Myometrial cell (primary cell): ENCODE measurements around the gene CAPN5. TPM values are rescaled to one million over a fixed set of nuclear protein-coding genes. Genes with fewer than 3 reads are reported as not detected.

ENCODE experiments used
- total RNA-seq: library from RNA; depleted of rRNA; stranded (reverse); fragments of >200 nt; gene quantifications from 2 replicates; pipeline ENCODE4 v1.2.3, GENCODE V29; 2015

CAPN5 gene
- total RNA-seq, result 22.5 and 31.7 TPM in 2 replicates

DNA sequence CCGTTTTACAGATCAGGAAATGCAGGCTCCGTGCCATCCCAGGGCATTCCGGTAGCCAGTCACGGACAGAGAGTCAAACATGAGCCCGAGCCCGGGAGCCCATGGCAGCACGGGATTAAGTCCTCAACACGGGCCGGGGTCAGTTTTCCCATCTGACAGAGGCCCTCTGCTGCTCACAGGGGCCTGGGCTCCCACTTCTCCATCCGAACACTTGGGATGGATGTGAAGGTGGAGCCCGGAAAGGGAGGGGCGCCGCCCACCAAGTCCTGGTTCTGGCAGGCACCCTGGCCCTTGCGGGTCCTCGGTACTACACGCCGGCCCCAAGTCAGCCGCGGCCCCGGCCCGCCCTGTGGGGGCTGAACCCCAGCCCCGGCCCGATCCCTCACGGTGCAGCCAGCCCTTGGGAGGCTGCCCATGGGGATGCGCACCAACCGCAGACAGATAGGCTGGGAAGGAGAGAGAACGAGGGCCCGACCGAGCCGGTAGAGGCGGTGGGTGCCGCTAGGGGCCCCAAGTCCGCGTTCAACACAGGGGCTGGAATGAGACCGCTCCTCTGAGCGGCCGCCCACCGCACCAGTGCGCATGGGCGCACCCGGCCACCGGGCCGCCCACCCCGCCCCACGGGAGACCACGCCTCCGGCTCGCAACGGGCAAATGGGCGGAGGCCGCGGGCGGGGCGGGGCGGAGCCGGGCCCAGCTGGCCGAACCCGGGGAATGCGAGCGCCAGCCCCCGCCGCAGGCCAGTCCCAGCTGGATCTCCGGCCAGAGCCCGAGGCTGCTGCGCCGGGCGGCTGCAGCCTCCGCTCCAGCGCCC is at the start of gene CAPN5:
CAPN5 (plus strand) TSS at position 743 of the 814 bp plus-strand sequence. CDS start 17,916 bp downstream, outside the sequence.

DNA sequence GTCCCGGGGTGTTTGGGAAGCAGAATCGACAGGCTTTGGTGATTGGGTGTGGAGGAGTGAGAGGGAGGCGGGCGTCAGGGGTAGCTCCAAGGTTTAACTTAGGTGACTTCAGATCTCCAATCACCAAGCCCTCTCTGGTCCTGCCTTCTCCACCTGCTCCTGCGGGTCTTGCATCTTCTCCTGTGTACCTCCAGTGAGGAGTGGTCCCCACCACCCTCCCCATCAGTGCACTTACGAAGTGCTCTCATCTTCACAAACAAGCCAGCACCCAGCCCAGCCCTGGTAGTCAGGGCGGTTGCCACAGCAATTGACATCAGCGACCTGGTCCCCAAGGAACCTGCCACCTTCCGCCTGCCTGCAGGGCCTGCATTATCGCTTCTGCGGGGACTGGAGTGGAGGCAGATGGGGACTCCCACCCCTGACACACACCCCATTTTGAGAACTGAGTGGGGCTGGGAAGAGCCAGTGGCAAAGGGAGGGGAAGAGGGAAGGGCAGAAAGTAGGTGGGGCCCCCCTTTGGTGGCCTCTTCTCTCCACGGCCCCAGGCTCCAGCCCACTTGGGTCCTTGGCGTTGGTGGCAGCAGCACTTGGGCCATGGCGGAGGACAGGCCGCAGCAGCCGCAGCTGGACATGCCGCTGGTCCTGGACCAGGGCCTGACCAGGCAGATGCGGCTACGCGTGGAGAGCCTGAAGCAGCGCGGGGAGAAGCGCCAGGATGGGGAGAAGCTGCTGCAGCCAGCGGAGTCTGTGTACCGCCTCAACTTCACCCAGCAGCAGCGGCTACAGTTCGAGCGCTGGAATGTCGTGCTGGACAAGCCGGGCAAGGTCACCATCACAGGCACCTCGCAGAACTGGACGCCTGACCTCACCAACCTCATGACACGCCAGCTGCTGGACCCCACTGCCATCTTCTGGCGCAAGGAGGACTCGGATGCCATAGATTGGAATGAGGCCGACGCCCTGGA is 35.8 kb downstream of the CAPN5 start, which contains the start of gene OMP:
OMP (plus strand) TSS at position 595 of the 965 bp plus-strand sequence; CDS start at position 595, 0 bp downstream.

DNA sequence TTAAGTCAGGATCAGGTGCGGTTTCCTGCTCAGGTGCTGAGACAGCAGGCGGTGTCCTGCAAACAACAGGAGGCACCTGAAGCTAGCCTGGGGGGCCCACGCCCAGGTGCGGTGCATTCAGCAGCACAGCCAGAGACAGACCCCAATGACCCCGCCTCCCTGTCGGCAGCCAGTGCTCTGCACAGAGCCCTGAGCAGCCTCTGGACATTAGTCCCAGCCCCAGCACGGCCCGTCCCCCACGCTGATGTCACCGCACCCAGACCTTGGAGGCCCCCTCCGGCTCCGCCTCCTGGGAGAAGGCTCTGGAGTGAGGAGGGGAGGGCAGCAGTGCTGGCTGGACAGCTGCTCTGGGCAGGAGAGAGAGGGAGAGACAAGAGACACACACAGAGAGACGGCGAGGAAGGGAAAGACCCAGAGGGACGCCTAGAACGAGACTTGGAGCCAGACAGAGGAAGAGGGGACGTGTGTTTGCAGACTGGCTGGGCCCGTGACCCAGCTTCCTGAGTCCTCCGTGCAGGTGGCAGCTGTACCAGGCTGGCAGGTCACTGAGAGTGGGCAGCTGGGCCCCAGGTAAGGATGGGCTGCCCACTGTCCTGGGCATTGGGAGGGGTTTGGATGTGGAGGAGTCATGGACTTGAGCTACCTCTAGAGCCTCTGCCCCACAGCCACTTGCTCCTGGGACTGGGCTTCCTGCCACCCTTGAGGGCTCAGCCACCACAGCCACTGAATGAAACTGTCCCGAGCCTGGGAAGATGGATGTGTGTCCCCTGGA is 61.3 kb downstream of the CAPN5 start, which contains the start of gene MYO7A:
MYO7A (plus strand) TSS at position 327 of the 772 bp plus-strand sequence. CDS start 2,389 bp downstream, outside the sequence.

Other genes starting within 250 kb of the CAPN5 start
- 6.3 and 16.8 TPM in 2 replicates for gene ACER3, start 206.1 kb upstream of the CAPN5 start, total RNA-seq
- gene B3GNT6, start 32.6 kb upstream of the CAPN5 start, total RNA-seq, result not detected in 2 replicates
- not detected in 2 replicates for gene OMP, start 35.9 kb downstream of the CAPN5 start, total RNA-seq
- not detected in 2 replicates for gene MYO7A, start 61.3 kb downstream of the CAPN5 start, total RNA-seq
- not detected in 2 replicates for gene GDPD4, start 234.7 kb downstream of the CAPN5 start, total RNA-seq